HS-27A (cell line): ENCODE results near the gene PTMS.

ENCODE experiments used
- DNase-seq: peaks from one replicate; pipeline ENCODE4 v3.0.0-alpha.2; 2012; ENCODE audit warnings: low read depth, missing footprints

PTMS gene

DNA sequence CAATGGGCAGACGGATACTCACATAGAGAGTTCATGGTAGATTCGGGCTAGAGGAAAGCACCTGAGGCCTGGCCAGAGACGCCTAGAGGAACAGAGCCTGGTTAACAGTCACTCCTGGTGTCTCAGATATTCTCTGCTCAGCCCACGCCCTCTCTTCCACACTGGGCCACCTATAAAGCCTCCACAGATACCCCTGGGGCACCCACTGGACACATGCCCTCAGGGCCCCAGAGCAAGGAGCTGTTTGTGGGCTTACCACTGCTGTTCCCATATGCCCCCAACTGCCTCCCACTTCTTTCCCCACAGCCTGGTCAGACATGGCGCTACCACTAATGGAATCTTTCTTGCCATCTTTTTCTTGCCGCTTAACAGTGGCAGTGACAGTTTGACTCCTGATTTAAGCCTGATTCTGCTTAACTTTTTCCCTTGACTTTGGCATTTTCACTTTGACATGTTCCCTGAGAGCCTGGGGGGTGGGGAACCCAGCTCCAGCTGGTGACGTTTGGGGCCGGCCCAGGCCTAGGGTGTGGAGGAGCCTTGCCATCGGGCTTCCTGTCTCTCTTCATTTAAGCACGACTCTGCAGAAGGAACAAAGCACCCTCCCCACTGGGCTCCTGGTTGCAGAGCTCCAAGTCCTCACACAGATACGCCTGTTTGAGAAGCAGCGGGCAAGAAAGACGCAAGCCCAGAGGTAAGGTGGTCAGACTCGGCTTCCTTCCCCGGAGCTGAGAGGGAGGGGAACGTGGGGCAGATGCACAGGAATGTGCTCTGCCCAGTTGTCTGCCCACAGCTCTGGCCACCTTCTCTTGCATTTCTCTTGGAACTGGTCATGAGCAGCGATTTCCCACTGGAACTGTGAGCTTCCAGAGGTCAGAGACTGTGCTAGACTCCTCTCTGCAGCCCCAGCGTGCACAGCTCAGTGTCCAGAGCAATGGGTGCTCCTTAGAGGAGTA lies 23.1 kb downstream of the PTMS start, which contains the start of gene CD4:
Gene CD4, plus strand, starts transcription at position 557 of the 953 bp plus-strand sequence. CDS start 10,611 bp downstream, outside the sequence.
- no peak for DNase-seq

DNA sequence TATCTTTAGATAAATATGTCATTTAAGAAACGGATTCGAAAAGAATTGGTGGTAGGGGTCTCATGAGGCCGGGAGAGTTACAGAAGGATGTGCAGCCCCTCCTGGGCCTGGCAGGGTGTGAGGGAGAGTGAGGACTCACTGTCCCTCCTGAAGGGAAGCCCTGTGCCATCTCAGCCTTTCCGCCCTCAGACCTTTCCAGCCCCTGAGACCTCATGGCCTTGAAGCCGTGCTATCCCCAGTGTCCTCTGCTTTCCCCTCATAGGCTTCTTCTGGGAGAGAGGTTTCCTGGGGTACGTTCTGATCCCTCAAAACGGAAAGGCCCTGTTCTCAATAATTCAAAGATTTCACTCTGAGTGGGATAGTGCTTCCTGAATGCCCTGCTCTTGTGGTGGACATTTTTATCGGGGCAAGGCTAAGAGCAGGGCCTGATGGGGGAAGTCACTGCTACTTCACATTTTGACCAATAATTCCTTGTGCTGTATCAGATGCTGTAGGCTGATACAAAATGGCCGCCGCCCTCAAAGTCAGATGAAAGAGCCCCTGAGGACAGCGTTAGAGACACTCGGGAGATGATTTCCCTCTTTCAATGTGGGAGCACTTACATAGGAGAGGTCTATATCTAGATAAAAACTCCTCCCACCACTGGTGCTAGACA lies 24.5 kb downstream of the PTMS start:
- DNase-seq: no peak

DNA sequence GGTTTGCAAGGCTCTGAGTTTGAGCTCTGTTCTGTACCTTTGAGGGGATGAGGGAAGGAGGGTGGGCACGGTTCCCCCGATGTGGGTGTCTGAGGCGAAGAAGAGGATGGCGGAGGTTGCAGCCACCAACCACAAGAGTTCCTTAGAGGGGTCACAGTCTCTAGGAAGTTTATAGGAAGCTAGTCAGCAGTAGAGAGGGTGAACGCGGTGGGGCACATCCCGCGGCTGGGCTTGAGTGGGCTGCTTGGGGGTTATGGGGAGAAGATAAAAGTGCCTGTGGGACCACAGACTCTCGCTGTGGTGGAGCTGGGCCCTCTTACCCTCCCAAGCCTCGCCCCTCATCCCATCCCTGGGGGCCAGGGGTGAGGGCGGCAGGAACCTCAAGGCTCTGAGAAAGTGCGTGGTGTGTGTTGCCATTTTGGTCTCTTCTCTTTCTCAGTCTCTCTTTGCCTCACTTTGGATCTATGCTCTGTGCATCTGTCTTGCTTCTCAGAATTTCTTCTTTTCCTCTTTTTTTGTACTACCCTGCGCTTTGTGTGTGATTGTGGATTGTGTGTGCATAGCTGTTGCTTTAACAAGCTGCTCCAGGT lies 25.9 kb downstream of the PTMS start:
- no peak for DNase-seq

DNA sequence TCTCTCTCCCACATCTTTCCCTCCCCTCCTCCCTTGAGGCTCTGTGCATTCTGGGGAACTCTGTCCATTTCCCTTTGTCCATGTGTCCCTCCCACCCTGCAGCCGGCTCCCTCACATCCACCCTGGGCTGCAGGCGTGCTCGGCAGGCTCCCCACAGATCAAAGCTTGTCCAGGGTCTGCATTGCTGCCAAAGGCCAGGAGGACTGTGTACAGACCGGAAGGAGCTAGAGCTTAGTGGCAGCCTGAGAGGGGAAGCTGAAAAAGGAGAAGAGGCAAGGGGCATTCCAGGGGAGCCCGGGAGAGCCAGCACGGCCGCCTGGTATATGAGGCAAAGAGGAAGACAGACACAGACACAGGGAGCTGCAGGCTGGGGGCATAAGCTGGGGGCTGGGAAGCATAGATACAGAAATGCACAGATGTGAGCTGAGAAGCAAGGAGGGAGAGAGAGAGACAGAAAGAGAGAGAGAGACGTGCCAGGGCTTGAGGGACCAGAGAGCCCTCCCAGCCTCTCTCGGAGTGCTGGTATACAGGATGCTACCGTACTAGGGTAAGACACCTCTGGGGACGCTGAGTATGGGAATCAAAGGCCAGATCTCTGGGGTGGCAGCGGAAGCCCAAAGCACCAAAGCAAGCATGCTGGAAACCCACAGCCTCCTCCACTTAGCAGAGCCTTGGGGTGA lies 26.5 kb downstream of the PTMS start:
- DNase-seq: no peak

DNA sequence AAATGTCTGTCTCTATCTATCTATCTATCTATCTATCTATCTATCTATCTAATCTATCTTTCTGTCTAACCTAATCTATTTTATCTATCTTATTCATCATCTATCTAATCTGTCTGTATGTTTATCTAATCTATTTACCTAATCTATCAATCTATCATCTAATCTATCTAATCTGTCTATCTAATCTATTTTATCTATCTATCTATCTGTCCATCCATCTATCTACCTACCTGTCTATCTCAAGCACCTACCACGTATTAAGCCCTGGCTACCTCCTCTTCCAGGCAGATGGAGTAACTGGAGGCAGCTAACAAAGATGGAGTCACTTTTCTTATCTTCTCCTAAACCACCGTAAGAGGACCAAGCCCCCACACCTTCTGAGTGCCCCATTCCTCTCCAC lies 28.9 kb downstream of the PTMS start:
- no peak for DNase-seq

DNA sequence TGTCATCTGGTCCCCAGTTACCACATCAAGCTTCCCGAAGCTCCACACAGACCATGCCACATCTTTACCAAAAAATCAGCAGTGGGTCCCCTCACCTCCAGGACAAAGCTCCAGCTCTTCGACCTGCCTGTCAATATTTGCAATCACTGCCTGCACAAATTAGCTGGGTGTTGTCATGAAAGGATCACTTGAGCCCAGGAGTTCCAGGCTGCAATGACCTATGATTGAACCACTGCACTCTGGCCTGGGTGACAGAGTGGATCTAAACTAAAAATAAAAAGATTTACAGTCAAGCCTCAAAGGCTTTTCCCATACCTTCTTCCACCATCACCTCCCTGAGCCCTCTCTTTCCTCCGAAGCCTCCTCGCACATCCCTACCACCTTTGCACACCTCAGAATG lies 30.4 kb downstream of the PTMS start:
- DNase-seq: no peak

DNA sequence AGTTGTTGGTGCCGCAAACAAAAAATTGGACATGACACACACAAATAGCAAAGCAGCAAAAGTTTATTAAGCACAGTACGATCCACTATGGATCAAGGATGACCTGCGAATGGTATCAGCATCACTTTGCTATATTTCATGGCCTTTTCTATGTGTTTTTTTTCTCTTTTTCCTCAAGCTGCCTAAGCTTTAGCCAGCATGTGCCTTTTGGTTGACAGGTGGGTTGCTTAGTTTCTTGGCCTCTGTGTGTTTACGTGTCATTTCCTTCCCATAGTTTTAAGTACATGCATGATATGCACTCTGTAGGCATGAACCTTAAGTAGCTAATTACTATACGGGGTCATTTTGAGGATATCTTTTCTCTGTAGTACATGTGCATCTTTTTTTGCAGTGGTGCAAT lies 33.0 kb downstream of the PTMS start:
- DNase-seq: no peak

DNA sequence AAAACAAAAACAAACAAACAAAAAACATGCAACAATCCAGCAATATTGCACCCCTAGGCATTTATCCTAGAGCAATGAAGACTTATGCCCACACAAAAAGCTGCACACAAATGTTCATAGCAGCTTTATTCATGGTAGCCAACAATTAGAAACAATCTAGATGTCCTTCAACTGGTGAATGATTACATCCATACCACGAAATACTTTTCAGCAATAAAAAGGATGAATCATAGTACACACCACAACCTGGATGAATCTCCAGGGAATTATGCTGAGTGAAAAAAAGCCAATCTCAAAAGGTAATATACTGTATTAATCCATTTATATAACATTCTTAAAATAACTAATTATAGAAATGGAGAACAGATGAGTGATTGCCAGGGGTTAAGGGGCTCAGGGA lies 41.0 kb downstream of the PTMS start:
- DNase-seq: no peak

DNA sequence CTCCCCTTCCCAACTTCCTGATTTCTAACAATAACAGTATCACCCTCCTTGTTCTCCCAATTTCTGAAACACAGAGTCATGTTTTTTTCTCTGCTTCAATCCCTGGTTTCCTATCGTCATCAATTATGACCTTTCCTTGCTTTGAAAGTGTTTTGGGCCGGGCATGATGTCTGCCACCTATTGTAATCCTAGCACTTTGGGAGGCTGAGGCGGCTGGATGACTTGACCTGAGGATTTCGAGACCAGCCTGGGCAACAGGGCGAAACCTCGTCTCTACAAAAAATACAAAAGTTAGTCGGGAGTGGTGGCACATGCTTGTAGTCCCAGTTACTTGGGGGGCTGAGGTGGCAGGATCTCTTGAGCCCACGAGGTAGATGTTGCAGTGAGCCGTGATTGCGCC lies 42.9 kb downstream of the PTMS start:
- DNase-seq: no peak

DNA sequence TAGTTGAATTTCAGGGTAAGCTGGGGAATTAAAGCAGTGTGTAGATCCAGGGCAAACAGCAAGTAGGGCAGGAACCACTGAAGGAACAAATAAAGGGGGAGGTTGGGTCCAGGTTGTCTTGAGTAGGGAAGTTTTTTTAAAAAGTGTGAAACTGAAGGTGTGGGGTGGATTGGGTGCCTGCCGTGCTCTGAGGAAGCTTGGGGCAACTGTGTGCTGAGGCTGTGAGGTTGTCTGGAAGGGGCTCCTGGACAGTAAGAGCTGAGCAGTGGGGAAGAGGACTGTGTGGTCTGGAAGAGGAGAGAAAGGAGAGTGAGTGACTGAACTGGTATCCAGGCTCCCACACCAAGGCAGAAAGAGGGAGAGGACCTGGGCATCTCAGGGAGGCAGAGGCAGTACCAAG lies 44.6 kb downstream of the PTMS start:
- DNase-seq: no peak

DNA sequence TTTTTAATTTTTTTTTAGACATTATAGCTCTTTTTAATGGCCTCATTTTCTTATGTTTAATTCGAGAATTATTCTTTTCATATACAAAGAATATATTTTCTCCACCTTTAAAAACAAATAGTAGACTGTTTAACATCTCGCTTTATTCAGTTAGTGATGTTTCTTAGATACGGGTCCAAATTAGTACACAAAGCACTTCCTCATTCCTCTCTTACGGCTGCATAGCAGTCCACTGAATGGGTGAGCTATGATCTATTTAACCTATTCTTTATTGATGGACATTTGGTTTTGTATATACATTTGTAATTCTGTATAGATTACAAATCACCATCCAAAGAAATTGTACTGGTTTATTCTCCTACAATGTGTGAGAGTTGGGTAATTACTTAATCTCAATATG lies 47.2 kb downstream of the PTMS start:
- DNase-seq: no peak

DNA sequence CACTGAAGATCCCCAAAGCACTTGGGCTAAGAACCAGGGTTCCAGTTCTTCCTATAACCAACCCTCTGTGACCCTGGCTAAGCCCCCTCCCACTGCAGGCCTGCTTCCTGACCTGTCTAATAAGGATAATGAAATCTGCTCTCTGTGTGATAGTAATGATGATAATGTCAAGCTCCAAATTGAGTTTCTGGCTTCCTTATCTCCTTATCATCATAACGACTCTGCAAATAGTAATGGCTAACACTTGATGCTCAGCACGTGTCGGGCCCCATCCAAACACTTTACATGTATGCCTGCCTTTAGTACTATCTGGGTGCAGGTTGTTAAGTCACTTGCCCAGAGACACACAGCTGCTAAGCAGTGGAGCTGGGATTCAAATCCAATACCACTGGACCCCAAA lies 50.4 kb downstream of the PTMS start:
- DNase-seq: no peak

DNA sequence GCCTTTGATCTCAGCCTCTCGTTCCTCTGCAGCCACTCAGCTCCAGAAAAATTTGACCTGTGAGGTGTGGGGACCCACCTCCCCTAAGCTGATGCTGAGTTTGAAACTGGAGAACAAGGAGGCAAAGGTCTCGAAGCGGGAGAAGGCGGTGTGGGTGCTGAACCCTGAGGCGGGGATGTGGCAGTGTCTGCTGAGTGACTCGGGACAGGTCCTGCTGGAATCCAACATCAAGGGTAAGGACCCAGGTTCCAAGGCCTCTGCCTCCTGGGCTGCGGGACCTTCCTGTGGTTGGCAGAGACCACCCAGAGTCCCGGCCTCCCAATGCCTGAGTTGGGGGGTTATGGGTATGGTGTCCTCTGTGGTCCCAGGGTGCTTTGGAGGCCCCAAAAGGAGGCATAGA lies 50.9 kb downstream of the PTMS start:
- DNase-seq: no peak

DNA sequence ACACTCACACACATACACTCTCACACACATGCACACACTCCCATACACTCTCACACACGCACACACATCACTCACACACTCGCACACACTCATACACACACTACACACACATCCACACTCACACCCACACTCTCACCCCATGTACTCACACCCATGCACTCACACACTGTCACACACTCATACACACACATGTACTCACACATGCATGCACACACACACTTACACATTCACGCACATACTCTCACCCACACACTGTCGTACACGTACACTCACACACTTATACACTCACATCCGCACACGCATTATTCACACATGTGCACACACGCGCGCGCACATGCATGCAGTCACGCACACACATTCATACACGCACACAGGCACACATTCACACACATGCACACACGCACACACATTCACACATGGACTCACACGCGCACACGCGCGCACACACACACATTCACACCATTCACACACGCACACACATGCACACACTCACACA lies 51.5 kb downstream of the PTMS start:
- DNase-seq: no peak

DNA sequence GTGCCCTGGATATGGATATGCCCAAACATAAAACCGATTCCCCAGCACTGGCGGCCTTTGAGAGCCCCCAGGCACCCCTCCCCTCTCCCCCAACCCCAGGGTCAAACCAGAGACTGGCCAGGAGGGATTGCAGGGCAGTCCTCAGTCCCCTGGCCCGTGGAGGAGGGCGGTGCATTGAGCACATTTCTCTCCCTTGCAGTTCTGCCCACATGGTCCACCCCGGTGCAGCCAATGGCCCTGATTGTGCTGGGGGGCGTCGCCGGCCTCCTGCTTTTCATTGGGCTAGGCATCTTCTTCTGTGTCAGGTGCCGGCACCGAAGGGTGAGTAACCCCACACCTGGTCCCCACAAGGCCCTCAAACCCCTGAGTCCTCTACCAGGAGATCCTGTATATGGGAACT lies 52.1 kb downstream of the PTMS start:
- no peak for DNase-seq

DNA sequence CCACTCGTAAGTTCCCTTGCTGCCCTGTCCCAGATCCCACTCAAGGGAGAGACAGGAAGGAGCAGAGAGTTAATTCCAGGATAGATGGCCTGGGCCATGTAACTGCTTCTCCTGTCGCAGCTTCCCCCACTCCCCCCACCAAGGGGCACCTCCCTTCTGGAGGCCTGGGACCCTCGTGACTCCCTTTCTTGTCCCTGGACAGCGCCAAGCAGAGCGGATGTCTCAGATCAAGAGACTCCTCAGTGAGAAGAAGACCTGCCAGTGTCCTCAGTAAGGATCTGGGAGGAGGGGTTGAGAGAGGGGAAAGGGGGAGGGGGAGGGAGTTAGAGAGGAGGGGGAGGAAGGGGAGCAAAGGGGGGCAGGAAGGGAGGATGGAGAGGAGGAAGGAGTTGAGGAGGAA lies 52.5 kb downstream of the PTMS start:
- no peak for DNase-seq

DNA sequence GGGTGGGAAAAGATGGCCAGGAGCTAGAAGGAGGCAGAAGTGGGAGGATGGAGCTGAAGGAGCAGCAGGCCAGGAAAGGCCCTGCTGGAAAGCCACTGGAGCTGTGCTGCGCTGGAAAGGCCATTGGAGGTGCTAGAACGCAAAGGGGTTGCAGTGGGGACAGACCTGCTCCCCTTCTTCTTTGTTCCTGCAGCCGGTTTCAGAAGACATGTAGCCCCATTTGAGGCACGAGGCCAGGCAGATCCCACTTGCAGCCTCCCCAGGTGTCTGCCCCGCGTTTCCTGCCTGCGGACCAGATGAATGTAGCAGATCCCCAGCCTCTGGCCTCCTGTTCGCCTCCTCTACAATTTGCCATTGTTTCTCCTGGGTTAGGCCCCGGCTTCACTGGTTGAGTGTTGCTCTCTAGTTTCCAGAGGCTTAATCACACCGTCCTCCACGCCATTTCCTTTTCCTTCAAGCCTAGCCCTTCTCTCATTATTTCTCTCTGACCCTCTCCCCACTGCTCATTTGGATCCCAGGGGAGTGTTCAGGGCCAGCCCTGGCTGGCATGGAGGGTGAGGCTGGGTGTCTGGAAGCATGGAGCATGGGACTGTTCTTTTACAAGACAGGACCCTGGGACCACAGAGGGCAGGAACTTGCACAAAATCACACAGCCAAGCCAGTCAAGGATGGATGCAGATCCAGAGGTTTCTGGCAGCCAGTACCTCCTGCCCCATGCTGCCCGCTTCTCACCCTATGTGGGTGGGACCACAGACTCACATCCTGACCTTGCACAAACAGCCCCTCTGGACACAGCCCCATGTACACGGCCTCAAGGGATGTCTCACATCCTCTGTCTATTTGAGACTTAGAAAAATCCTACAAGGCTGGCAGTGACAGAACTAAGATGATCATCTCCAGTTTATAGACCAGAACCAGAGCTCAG lies 53.2 kb downstream of the PTMS start:
- no peak for DNase-seq

DNA sequence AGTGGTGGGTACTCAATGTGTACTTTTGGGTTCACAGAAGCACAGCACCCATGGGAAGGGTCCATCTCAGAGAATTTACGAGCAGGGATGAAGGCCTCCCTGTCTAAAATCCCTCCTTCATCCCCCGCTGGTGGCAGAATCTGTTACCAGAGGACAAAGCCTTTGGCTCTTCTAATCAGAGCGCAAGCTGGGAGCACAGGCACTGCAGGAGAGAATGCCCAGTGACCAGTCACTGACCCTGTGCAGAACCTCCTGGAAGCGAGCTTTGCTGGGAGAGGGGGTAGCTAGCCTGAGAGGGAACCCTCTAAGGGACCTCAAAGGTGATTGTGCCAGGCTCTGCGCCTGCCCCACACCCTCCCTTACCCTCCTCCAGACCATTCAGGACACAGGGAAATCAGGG lies 54.0 kb downstream of the PTMS start:
- DNase-seq: no peak
